Activated naive CD4-positive, alpha-beta T cell treated with anti-CD3 and anti-CD28 coated beads, Interleukin-2, amount 50 U/mL, for 24 hours (primary cell): ENCODE data around the gene RAB7A.
"Not testable (repeated sequence)": the region's sequence is repeated elsewhere in the genome, so short reads cannot be mapped to it uniquely, and the experiment has no call there.

Experiments
- H3K27ac Mint-ChIP-seq: one replicate; pipeline ENCODE4 v1.8.0; 2021; ENCODE audit warnings: mild to moderate bottlenecking, mixed read lengths
- H3K27me3 Mint-ChIP-seq: one replicate; pipeline ENCODE4 v1.8.0; 2021; ENCODE audit warnings: mixed read lengths
- H3K36me3 Mint-ChIP-seq: one replicate; pipeline ENCODE4 v1.8.0; 2021; ENCODE audit warnings: mixed read lengths
- H3K4me1 Mint-ChIP-seq: one replicate; pipeline ENCODE4 v1.8.0; 2021; ENCODE audit warnings: mixed read lengths
- H3K4me3 Mint-ChIP-seq: one replicate; pipeline ENCODE4 v1.8.0; 2021; ENCODE audit warnings: mild to moderate bottlenecking, mixed read lengths
- H3K9me3 Mint-ChIP-seq: one replicate; pipeline ENCODE4 v1.8.0; 2021; ENCODE audit warnings: mixed read lengths

The RAB7A gene

DNA sequence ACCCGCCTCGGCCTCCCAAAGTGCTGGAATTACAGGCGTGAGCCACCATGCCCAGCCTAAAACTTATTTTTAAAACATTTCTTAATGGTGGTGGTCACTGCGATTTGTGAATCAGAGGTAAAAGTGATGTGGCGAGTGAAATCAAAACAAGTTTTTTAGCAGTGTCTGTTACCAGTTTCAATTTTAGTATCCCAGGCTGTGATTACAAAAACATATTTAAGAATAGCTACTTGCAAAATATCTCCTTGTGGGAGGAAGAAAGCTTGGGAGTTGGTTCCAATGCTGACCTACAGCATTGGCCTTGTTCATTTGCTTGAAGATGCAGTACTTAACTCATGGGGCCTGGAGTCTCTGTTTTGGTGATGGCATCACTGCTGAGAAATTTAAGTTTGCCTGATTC lies 4.5 kb downstream of the RAB7A start:
- H3K4me3 Mint-ChIP-seq, result peak overlapping the region; percentile 47

DNA sequence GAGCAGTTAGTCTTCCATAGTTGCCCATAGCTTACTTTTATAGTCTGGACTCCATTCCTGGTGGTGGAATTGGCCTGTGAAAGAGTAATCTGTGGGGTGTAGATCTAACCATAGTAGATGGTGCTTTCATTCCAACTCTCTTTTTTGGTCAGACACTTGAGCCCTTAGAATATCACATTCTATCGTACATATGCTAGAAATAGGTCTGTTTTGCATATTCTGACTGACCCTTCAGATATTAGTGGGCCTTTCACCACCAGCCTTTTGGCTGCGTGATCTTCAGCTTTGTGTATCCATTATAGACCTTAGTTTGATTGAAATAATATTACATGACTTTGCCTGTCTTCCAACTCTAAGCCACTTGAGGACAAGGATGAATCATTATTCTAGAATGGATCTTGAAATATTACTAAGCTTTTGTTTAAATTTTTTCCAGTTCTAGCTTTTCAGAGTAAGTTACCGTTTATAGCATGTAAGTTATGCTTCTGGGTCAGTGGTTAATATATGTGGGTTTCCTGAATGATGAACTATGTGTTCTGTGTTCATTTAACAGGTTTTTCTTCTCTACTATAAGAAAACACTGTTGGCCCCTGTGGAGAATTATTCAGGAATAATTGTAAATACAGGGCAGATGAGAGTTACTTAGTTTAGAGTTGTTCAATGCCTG lies 8.7 kb downstream of the RAB7A start:
- peaks cover 75% of the 10 kb centered on the region for H3K4me1 Mint-ChIP-seq
- H3K4me3 Mint-ChIP-seq, result peak overlapping the region; percentile 66
- peak overlapping the region; percentile 64 for H3K27ac Mint-ChIP-seq
- no peaks in the 10 kb centered on the region for H3K9me3 Mint-ChIP-seq
- H3K27me3 Mint-ChIP-seq, result no peaks in the 10 kb centered on the region
- H3K36me3 Mint-ChIP-seq, result peaks cover 17% of the 10 kb centered on the region

More for the DNA sequence above, 4.5 kb downstream of the RAB7A start:
- Mint-ChIP-seq H3K4me1 (peaks cover 83% of the 10 kb centered on the region), H3K9me3 (no peaks in the 10 kb centered on the region), H3K36me3 (peaks cover 19% of the 10 kb centered on the region), H3K27ac (peak overlapping the region; percentile 72), H3K27me3 (no peaks in the 10 kb centered on the region)

DNA sequence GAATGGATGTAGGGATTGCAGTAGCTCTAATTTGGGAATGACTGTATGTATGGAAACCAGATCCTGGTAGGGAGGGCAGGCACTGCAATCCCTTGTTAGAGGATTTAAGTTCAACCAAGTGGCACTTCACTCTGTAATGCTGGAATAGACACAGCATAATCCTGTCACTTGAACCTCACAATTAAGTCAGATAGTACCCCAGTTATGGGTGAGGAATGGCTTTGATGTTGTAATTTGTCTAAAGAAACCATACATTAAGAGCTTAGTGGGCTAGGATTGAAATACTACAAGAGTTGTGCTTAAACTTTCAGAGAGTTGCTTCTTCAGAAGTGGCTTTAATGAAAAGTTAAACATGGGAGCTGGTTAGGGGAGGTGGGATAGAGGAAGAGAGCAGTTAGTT lies 9.3 kb downstream of the RAB7A start:
- peak overlapping the region; percentile 64 for H3K27ac Mint-ChIP-seq
- no peaks in the 10 kb centered on the region for H3K27me3 Mint-ChIP-seq
- peak overlapping the region; percentile 66 for H3K4me3 Mint-ChIP-seq
- H3K9me3 Mint-ChIP-seq, result no peaks in the 10 kb centered on the region
- H3K36me3 Mint-ChIP-seq, result peaks cover 15% of the 10 kb centered on the region
- peaks cover 70% of the 10 kb centered on the region for H3K4me1 Mint-ChIP-seq

DNA sequence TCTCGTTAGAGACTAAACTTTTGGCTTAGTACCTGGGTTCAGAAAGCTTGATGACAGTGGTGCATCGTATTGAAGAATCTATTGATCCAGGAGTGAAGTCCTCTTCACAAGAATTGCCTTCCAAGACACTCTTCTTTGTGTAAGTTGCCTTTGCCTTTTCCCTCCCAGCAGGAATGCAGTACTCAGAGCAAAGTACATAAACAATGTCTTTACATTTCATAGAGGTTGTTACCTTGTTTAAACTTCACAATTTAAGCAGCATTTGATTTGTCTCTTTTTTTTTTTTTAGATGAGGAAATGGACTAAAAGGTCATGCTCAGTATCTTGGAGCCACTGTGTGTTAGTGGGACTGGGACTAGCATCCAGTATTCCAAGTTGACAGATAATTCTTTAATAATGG lies 9.9 kb downstream of the RAB7A start:
- Mint-ChIP-seq H3K27ac (peak overlapping the region; percentile 46), H3K9me3 (no peaks in the 10 kb centered on the region), H3K27me3 (no peaks in the 10 kb centered on the region), H3K4me1 (peaks cover 68% of the 10 kb centered on the region), H3K4me3 (no peak overlapping the region), H3K36me3 (peaks cover 15% of the 10 kb centered on the region)

DNA sequence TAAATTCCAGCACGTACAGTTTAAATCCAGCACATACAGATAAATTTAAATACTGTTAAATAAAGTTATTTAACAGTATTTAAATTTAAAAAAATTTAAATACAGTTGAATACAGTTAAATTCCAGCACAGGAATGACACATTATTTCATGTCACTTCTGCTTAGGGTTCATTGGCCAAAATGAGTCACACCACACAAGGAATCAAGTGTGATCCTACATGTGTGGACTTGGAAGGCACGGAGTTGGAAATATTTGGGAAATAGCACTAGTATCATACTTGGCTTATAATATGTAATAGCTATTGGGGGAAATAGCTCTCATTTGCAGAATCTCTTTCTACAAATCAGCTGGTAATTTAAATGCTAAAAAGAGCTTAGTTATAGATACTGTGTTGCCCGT lies 10.6 kb downstream of the RAB7A start:
- H3K27me3 Mint-ChIP-seq, result no peaks in the 10 kb centered on the region
- H3K27ac Mint-ChIP-seq, result no peak overlapping the region
- peaks cover 16% of the 10 kb centered on the region for H3K36me3 Mint-ChIP-seq

DNA sequence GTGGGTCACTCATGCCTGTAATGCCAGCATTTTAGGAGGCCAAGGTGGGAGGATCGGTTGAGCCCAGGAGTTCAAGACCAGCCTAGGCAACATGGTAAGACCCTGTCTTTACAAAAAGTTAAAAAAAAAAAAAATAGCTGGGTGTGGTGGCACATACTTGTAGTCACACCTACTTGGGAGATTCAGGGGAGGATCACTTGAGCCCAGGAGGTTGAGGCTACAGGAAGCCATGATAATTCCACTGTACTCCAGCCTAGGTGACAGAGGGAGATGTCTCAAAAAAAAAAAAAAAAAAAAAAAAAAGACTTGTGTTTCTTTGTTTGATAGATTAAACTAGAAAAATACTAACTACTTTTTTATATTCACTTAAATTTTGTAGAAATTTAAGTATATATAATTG lies 14.6 kb downstream of the RAB7A start:
- peaks cover 48% of the 10 kb centered on the region for H3K4me1 Mint-ChIP-seq
- peaks cover 17% of the 10 kb centered on the region for H3K36me3 Mint-ChIP-seq
- H3K9me3 Mint-ChIP-seq, result no peaks in the 10 kb centered on the region
- H3K27me3 Mint-ChIP-seq, result no peaks in the 10 kb centered on the region
- no peak overlapping the region for H3K27ac Mint-ChIP-seq
- no peak overlapping the region for H3K4me3 Mint-ChIP-seq

More for the DNA sequence above, 10.6 kb downstream of the RAB7A start:
- peaks cover 68% of the 10 kb centered on the region for H3K4me1 Mint-ChIP-seq
- no peaks in the 10 kb centered on the region for H3K9me3 Mint-ChIP-seq
- no peak overlapping the region for H3K4me3 Mint-ChIP-seq

DNA sequence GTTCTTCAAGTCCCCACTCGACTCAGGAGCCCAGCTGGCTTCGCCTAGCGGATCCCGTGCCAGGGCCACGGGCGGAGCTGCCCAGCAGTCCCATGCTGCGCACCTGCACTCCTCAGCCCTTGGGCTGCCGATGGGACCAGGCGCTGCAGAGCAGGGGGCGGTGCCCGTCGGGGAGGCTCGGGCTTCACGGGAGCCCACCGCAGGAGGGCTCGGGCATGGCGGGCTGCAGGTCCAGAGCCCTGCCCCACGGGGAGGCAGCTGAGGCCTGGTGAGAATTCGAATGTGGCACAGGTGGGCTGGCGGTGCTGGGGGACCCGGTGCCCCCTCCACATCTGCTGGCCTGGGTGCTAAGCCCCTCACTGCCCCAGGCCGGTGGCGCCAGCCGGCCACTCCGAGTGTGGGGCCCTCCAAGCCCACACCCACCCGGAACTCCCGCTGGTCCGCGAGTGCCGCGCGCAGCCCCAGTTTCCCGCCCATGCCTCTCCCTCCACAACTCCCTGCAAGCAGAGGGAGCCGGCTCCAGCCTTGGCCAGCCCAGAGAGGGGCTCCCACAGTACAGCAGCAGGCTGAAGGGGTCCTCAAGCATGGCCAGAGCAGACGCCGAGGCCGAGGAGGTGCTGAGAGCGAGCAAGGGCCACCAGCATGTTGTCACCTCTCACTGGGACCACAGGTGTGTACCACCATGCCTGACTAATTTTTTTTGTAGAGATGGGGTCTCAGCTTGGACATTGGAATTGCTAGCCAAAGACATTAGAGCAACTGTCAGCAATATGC lies 17.0 kb downstream of the RAB7A start:
- no peak overlapping the region for H3K4me3 Mint-ChIP-seq
- H3K27me3 Mint-ChIP-seq, result no peaks in the 10 kb centered on the region
- no peaks in the 10 kb centered on the region for H3K9me3 Mint-ChIP-seq
- peaks cover 48% of the 10 kb centered on the region for H3K4me1 Mint-ChIP-seq
- H3K36me3 Mint-ChIP-seq, result peaks cover 18% of the 10 kb centered on the region
- no peak overlapping the region for H3K27ac Mint-ChIP-seq

DNA sequence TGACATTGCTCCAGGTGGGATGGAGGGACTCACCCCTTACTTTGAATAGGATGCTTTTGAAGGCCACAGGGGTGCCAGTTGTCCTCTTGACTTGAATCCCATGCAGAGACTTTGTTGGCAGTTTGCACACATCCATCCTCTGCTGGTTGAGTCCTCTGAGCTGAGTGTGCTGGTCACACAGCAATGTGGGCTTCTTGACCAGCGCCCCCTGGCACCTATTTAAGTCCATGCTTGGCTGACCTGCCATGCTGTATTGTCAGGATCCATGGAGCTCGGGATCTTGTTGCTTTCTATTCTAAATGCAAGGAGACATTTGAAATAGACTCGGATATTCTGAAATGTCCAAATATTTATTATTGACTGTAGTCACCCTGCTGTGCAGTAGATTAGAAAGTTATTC lies 19.8 kb downstream of the RAB7A start:
- no peaks in the 10 kb centered on the region for H3K27me3 Mint-ChIP-seq
- H3K36me3 Mint-ChIP-seq, result peaks cover 23% of the 10 kb centered on the region
- H3K4me1 Mint-ChIP-seq, result peaks cover 58% of the 10 kb centered on the region
- no peaks in the 10 kb centered on the region for H3K9me3 Mint-ChIP-seq
- H3K4me3 Mint-ChIP-seq, result no peak overlapping the region
- H3K27ac Mint-ChIP-seq, result no peak overlapping the region

DNA sequence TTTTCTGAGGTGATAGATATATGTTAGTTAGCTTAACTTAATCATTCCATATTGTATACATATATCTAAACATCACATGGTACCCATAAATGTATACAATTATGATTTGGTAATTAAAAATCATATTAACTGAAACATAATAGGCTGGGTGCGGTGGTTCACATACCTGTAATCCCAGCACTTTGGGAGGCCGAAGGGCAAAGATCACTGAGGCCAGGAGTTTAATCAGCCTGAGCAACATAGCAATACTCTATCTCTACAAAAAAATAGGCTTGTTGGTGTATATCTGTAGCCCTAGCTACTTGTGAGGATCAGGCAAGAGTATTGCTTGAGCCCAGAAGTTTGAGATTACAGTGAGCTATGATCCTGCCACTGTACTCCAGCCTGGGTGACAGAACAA lies 20.9 kb downstream of the RAB7A start:
- Mint-ChIP-seq H3K4me3 (no peak overlapping the region), H3K9me3 (no peaks in the 10 kb centered on the region), H3K27me3 (no peaks in the 10 kb centered on the region), H3K27ac (no peak overlapping the region), H3K36me3 (peaks cover 22% of the 10 kb centered on the region), H3K4me1 (peaks cover 59% of the 10 kb centered on the region)

DNA sequence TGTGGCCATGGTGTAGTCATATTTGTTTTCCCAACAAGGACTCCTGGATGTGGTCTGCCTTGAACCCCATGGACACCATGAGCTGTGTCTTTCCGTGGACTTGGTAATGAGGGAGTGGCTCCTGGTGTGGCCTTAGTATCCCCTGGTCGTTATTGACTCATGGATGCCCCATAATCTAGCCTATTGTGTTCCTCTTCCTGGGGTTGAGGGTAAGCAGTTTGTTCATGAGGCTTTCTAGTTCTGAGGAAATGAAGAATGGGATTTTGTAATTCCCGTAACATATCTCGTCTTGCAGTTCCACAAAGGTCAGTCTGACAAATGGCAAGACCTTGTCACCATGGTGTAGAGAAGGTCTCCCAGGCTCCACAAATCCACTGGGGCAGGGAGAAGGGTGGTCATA lies 22.6 kb downstream of the RAB7A start:
- Mint-ChIP-seq H3K4me3 (no peak overlapping the region), H3K4me1 (peaks cover 64% of the 10 kb centered on the region), H3K27ac (no peak overlapping the region), H3K9me3 (no peaks in the 10 kb centered on the region), H3K27me3 (no peaks in the 10 kb centered on the region), H3K36me3 (peaks cover 21% of the 10 kb centered on the region)

DNA sequence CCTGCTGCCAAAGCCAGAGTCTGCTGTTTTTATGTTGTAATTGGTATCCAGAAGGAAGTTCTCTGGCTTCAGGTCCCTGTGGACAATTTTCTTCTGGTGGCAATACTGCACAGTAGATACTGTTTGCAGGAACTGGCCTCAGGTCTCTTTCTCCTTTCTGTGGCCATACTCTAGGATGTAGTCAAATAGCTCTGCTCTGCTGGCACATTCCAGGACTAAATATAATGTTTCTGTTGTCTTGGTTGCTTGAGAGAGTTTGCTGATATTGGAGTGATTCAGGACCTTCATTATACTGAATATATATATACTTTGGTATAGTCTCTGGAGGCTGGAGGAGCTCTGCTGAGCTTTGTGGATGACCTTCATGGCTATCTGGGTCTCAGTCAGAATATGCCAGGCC lies 23.1 kb downstream of the RAB7A start:
- H3K4me1 Mint-ChIP-seq, result peaks cover 69% of the 10 kb centered on the region
- no peaks in the 10 kb centered on the region for H3K27me3 Mint-ChIP-seq
- no peak overlapping the region for H3K27ac Mint-ChIP-seq
- H3K9me3 Mint-ChIP-seq, result no peaks in the 10 kb centered on the region
- H3K36me3 Mint-ChIP-seq, result peaks cover 20% of the 10 kb centered on the region
- H3K4me3 Mint-ChIP-seq, result no peak overlapping the region

DNA sequence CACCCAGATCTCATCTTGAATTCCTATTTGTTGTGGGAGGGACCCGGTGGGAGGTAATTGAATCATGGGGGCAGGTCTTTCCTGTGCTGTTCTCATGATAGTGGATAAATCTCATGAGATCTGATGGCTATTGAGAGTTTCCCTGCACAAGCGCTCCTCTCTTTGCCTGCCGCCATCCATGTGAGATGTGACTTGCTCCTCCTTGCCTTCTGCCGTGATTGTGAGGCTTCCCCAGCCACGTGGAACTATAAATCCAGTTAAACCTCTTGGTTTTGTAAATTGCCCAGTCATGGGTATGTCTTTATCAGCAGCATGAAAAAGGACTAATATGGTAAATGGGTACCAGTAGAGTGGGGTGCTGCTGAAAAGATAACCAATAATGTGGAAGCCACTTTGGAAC lies 23.6 kb downstream of the RAB7A start:
- H3K36me3 Mint-ChIP-seq, result peaks cover 22% of the 10 kb centered on the region
- H3K4me3 Mint-ChIP-seq, result peak overlapping the region; percentile 49
- H3K9me3 Mint-ChIP-seq, H3K27me3 Mint-ChIP-seq: not testable (repeated sequence)
- peaks cover 74% of the 10 kb centered on the region for H3K4me1 Mint-ChIP-seq
- peak overlapping the region; percentile 15 for H3K27ac Mint-ChIP-seq

DNA sequence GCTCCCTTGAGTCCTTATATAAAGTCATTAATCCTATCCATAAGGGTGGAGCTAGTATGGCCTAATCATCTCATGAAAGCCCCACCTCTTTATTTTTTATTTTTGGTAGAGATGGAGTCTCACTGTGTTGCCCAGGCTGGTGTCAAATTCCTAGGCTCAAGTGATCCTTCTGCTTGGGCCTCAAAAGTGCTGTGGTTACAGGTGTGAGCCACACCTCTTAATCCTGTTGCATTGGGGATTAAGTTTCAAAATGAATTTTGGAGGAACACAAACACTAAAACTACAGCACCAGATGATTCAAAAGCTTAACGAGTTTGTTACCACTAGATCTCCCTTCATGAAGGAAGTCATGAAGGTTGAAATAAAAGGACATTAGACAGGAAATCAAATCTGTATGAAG lies 27.7 kb downstream of the RAB7A start:
- Mint-ChIP-seq H3K27ac (no peak overlapping the region), H3K9me3 (no peaks in the 10 kb centered on the region), H3K27me3 (no peaks in the 10 kb centered on the region), H3K4me1 (peaks cover 75% of the 10 kb centered on the region), H3K4me3 (no peak overlapping the region), H3K36me3 (peaks cover 27% of the 10 kb centered on the region)

DNA sequence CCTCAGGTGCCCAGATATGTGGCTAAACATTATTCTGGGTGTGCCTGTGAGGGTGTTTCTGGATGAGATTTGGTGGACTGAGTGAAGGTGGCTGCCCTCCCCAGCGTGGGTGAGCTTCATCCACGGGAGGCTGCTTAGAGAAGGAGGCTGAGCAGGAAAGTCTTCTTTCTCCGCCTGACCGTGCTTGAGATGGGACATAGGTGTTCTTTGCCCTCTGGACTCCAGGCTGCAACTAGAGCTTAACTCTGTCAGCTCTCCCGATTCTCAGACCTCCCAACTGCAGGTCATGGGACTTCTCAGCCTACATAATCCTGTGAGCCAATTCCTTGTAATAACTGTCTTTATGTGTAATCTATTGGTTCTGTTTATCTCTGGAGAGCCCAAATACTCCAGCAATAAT lies 34.1 kb downstream of the RAB7A start:
- Mint-ChIP-seq H3K36me3 (peaks cover 15% of the 10 kb centered on the region), H3K27me3 (no peaks in the 10 kb centered on the region), H3K4me1 (peaks cover 73% of the 10 kb centered on the region)

DNA sequence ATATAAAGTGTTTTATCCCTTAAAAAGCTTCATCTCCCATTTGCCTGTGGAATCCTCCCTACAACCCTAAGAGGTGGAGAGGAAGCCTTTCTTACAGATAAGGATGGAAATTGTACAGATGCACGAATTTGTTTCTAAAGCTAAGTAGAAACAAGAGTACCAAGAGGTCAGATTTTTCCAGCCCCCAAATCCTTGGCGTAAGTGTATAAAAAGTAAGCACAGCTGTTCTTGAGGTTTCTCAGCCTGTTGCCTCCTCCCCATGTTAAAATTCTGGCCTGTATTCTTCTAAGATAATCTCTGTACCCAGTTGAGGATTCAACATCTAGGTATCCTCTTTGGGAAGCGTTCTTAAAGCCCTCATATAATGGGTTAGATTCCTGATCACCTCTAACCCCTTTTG lies 34.9 kb downstream of the RAB7A start:
- H3K9me3 Mint-ChIP-seq, result no peaks in the 10 kb centered on the region
- peak overlapping the region; percentile 19 for H3K4me3 Mint-ChIP-seq
- H3K4me1 Mint-ChIP-seq, result peaks cover 76% of the 10 kb centered on the region
- H3K36me3 Mint-ChIP-seq, result peaks cover 15% of the 10 kb centered on the region
- H3K27ac Mint-ChIP-seq, result no peak overlapping the region
- no peaks in the 10 kb centered on the region for H3K27me3 Mint-ChIP-seq

More for the DNA sequence above, 34.1 kb downstream of the RAB7A start:
- peak overlapping the region; percentile 51 for H3K27ac Mint-ChIP-seq
- H3K9me3 Mint-ChIP-seq, result no peaks in the 10 kb centered on the region
- H3K4me3 Mint-ChIP-seq, result no peak overlapping the region

DNA sequence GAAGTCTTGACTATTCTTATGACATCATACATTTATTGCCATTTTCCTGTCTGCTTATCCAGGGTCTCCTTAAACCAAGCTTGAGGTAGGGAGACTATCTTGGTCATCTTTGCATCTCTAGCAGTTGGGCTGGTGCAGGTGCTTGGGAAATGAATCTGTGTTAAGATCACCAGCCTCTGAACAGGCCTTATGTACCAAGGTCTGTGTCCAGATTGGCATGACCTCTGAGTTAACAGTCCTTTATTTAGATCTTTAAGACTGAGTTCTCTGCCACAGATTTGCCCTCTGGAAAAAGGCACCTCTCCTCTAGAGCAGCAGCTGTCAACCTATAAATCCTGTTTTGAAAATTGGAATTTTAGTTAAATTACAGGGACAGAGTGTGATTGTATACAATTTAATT lies 35.4 kb downstream of the RAB7A start:
- H3K27ac Mint-ChIP-seq, result no peak overlapping the region
- H3K9me3 Mint-ChIP-seq, result no peaks in the 10 kb centered on the region
- peaks cover 81% of the 10 kb centered on the region for H3K4me1 Mint-ChIP-seq
- H3K27me3 Mint-ChIP-seq, result no peaks in the 10 kb centered on the region
- H3K36me3 Mint-ChIP-seq, result peaks cover 19% of the 10 kb centered on the region
- H3K4me3 Mint-ChIP-seq, result no peak overlapping the region
